Right renal cortex interstitium (tissue), 3 donors: ENCODE data around the gene YARS1. TPM values are rescaled to one million over a fixed set of nuclear protein-coding genes. Genes with fewer than 3 reads are reported as not detected.

Source experiments
- DNase-seq, 3 donors: peaks; one replicate each; pipeline ENCODE4 v3.0.0-alpha.2; 2013; ENCODE audit warnings: low read depth in 3 of 3, low spot score in 2 of 3
- polyA plus RNA-seq, 3 donors: library from polyadenylated mRNA; unstranded; fragments of 120-200 nt; gene quantifications; one replicate each; pipeline ENCODE4 v1.2.1, GENCODE V29; 2013; ENCODE audit not compliant: insufficient read length in 3 of 3

Gene YARS1
- polyA plus RNA-seq, 3 donors: 63.1 to 64.2 (median 64.0) TPM

DNA sequence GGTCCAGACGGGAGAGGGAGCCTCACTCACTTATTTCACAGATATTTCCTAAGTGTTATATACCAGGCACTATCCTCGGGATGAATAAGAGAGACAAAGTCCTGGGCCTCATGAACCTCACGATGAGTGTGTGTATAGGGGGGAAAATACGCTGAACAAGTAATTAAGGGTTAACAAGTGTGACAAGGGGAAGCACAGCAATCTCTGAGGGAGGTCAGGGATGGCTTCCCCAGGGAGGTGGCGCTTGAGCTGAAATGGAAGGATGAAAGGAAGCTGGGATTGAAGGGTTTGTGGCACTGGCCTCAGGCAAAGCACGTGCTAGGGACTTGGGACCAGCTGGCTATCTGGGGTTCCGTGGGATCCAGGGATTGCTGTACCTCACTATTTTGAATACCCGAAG, 68.2 kb downstream of the YARS1 start:
- DNase-seq: no peak

DNA sequence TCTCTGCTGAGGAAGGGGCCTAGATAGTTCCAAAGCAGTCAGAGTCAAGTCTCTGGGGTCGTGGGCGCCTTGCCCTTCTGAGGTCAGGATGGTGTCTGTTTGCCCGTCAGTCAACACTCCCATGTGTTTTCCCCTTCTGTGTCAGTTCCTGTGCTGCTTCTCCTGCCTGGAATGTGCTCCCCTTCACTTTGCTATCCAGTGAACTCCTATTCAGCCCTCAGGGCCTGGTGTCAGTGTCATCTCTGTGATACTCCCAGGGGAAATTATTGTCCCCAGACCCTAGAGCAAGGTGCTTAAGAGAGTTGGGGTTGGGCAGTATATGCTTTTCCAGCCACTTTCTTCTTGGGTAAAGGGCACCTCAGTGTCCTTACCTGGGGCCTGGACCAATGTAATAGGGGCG, 68.8 kb downstream of the YARS1 start:
- no peak for DNase-seq

DNA sequence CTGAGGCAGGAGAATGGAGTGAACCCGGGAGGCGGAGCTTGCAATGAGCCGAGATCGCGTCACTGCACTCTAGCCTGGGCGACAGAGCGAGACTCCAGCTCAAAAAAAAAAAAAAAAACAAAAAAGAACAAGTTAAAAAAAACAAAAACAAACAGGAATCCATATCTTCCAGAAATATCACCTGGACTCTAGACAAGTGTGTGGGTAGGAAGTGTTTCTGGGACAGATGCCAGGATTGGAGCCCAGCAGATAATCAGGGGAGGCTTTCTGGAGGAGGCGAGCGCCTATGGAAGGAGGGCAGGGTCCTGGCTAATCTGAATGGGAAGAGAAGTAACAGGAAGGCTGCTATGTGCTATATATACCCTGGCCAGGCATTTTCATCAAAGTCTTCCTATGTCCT, 71.0 kb downstream of the YARS1 start:
- no peak for DNase-seq

DNA sequence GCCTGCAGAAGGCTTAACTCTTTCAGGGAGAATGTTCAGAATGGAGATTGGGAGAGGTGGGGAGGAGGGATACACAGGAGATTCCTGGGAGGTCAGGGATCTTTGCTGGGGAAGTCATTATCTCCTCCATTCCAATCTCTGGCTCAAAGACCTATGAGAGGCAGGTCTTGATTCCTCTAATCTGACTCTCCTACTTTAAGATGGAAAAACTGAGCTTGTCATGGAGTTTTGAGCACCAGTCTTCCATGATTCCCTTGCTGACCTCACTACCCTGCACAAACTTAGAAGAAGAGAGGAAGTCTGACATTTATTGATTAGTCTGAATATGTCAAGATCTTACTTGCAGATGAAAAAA, 73.1 kb downstream of the YARS1 start:
- DNase-seq: no peak

DNA sequence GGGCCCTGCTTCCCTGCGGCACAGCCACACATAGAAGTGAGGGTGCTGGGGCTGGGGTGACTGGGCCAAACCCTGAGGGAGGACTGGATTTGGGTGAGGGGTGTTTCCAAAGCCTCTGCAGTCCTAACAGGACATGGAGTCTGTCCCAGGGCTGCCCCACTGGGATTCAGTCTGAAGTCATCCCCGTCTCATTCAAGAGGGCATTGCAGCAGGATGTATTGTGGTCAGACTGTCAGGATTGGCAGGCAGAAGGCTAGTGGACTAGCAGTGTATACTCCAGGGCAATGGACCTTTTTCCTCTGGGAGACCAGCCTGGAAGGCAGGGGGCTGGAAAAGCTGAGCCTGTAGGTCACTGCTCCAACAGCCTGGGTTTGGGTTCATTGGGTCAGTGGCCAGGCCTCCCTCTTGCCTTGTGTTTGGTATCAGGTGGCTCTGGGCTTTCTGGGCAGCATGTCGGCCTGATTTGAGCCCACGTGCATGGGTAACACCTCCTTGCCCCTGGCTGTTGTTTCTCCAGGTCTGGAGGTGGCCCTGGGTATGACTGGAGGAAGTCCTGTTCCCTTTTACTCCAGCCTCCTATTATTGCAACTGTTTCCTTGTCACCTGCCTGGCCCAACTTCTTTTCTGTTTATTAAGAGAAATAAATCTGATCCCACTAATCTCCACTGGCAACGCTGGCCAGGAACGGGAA, 73.6 kb downstream of the YARS1 start:
- no peak for DNase-seq

DNA sequence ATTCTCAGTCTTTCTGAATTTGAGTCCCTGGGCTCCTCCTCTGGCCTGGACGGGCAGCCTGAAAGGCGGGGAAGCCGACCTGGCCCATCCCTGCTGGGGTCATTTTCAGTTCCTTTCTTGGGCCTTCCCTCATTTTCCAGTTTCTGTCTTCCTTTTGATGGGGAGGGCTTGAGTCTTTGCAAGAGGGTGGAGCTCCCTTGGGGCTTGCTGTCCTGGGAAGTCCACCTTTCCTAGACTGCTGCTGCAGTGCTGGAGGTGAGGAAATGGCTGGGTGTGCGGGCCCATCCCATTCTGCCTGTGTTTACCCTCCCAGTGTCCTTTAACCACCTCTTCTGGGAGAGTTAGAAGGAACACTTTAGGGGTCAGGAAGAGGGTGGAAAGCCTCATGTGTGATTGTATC, 74.2 kb downstream of the YARS1 start:
- no peak for DNase-seq

DNA sequence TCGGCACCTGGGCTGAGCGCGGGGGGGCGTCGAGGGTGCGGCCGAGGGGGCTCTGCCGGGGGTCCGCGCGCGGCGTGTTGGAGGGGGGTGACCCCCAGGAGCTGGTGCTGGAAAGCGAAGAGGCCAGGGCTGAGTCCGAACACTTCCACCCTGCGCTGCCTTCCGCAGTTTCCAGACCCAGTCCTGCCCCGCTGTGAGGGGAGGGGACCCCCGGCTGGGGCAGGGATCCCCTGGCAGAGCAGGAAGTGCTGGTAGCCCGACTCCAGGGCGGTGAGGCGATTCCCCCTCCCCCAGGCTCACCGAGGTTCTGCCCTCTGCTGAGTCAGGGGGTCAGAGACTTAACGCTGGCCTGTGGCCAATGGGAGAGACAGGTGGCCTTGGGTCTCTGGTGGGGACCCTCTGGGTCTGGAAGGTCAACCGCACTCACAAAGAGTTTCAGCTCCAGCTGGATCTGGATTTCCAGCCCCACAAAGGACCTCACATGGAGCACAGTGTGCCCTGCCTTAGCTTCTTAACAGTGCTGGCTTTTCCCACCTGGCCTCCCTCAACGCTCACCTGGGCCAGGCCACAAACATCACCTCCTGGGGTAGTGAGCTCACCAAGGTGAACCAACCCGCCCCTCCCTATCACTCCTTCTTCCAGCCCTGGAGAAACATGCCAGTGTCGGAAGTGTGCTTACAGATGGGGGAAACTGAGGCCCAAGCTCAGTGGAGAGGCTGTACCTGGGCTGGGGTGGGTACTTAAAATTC, 74.8 kb downstream of the YARS1 start:
- DNase-seq: no peak

DNA sequence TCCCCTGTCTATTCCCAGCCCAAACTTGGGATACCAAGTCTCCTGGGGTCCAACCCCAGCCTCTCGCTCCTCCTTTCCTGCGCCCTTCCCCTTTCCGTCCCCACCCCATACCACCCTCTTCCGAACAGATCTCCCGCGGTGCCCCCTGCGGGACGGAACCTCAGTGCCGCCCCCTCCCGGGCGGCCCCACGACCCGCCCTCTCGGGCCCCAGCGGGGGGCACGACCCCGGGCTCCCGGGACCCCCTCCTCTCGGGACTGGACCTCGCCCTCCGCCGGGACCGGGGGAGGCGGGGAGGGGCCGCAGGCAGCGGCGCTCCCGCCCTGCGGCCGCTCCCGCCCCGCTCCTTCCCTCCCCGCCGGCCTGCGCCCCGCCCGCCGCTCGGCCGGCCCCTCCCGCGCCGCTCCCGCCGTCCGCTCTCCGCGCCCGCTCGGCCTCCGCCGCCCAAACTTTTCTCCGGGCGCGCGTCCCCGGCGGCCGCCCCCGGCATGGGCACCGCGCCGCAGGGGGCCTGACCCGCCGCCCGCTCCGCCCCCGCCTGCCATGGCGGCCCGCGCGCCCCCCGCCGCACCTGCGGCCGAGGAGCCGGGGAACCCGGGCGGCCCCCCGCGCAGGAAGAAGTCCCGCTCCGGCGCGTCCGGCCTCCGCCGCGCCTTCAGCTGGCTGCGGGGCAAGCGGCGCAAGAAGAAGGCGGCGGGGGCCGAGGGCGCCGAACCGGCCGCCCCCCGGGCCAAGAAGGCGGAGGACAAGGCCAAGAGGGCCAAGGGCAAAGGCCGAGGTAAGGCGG, 75.6 kb downstream of the YARS1 start:
- DNase-seq: no peak

DNA sequence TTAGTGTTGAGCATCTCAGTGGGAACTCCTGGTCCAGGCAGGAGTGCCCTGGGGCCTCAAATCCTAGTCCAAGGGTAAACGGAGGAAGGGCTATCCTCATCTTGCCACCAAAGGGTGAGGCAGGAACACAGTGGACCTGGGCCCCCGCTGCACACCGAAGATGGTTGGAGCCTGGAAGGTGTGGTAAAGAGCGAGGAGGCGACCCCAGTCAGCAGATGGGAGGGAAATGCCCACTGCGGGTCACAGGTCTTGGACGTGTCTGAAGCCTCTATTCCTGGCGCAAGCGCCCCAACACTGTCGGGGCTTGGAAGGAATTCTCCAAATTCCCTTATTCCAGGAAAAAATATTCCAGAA, 76.1 kb downstream of the YARS1 start:
- no peak for DNase-seq

DNA sequence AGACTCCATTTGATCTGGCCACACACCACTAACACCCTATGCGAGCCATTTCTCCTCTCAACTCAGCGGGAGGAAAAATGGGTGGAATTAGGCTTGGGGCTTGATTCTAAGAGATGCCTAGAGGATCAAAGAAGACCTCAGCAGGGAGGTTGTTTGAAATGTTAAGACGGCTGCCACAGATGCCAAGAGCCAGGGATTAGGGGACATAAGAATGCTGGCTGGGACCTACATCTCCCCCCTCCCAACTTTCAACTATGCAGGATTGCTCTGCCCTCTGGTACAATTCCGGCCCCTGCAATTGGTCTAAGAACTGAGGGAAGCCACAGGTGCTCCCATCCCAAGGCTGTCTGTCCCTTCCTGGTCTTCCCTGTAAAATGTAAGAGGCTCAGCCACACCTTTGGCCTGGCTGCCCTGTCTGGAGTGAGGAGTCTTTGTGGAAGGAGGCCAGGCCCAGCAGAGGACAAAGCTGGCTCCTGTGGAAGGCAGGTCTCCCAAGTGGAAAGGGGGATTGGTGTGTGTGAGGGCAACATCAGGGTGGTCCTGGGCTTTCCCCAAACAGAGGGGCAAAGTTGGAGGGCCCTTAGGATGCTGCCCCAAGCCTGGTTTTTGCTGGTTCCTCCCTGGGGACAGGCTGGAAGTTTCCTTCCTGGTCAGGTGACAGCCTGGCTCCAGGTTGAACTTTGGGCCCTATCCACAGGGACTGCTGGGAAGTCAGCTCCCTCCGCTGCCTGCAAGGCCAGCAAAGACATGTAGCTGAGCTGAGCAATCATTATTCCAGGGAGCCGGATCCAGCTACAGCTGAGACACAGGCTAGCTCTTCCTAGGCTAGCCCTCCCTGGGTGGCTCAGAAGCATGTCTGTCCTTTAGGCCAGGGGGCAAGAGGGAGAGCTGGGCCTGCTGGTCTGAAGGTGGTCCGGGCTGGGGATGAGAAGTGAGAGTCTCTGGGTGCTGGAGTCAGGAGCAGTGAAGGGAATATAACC, 80.1 kb downstream of the YARS1 start:
- DNase-seq: no peak

DNA sequence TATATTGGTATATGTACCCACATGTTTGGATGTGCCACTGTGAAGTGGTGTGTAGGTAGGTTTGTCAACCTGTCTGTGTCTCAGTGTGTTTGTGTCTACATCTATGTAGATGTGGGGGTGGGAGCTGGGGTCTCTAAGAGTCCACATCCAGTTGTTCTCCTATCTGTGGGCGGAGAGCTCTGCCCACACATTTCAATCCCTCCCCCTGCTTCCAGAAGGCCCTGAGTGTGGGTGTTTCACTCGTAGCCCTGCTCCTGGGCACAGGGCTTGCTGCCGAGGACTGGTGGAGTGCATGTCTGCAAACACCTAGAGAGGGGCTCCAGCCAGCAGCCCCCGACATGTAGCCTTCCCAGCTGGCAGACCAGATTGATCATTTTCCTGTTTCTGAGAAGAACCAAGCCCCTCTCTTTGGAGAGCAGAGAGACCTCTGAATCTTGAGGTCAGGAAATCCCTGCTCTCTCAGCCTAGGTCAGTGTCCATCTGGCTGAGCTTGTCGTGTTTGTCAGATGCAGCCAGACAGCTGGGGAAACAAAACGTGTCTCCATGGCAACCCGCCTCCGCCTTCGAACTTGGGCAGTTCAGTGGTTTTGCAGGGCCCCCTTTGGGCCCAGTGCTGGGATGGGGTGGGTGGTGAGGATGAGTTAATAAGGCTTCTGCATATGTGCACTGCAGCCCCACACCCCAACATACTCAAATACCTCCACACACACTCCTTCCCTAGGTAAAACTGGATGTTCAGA, 83.4 kb downstream of the YARS1 start:
- no peak for DNase-seq

DNA sequence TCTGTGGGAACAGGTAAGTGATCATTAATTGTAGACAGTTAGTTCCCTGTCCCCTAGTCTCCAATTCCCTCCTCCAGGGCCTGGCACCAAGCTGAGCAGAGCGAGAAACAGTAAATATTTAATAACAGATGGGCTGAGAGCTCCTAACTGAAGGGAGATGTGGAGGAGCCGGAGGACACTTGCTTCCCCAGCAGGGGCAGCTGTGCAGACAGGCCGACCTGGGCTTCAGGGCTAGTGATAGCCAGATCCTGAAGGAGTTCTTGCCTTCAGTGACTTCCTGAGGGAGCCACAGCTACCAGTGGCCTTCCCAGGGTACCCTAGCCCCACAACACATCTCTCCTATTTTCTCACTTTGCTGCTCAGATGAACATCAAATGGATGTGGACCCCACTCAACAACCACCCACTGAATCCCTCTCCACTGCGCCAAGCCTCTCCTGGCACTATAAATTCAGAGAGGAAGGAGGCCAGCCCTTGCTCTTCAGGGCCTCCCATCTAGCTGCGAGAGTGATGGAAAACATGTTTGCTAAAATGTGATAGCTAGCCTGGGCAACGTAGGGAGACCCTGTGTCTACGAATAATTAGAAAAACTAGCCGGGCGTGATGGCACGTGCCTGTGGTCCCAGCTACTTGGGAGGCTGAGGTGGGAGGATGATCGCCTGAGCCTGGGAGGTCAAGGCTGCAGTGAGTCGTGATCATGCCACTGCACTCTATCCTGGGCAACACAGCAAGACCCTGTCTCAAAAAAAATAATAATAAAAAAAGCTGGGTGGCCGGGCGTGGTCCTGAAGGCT, 87.7 kb downstream of the YARS1 start:
- DNase-seq: no peak

DNA sequence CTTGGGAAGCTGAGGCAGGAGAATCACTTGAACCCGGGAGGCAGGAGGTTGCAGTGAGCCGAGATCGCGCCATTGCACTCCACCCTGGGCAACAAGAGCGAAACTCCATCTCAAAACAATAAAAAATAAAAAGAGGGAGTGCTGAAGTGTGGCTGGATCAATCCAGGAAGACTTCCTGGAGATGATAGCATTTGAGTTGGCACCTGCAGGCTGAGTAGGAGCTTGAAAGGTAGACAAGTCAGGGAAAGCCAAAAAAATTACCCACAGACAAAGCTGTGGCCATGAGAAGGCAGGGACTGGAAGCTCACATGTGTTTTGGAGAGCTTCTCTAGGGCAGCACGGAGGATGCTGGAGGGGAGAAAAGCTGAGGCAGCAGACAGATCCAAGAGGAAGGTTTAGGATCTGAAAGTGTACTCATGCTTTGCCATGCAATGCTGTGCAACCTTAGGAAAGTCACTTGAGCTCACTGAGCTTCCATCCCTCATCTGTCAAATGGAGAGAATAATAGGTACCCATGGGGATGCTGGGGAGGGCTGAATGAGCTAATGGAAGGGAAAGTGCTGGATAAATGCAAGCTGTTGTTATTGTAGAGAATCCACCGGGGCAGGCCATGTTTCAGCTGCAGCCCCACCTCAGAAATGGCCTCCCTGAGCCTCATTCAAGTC, 88.6 kb downstream of the YARS1 start:
- DNase-seq: no peak

DNA sequence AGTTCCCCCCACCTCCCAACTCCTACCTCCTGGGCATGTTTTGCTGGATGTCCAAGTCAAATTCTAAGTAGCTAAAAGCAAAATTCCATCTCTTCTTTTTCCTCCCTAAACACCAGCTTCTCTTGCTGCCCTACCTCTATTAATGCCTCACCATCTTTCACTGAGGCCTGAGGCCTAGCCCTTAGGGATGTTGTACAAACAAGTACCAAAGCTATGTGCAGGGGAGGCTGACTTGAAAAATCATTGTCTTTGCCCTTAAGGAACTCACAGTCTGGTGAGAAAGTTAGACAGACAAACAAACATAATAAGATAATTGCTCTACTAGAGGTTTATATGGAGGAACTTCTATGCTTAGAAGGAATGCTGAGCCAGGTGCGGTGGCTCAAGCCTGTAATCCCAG, 89.3 kb downstream of the YARS1 start:
- DNase-seq: no peak

DNA sequence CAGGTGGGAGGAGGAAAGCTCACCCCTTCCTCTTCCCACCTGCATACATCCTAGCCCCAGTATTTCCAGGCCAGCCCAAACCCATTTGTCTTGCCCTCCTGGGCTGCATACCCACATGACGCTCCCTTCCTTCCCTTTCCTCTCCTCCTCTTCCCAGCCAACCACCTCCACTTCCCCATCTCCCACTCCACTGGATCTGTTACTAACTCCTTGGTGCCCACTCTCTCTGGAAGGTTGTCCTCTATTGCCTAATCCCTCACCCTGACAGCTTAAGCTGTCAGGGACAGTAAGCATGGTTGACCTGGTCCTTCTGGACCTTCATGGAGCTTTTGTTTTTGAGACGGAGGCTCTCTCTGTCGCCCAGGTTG, 91.6 kb downstream of the YARS1 start:
- no peak for DNase-seq
